SK-N-SH treated with all-trans-retinoic acid at 6 μM for 48 hours (cell line): ENCODE data around the gene B4GALNT4.
A peak's percentile ranks its signal among the peaks of the same experiment; 100 is the strongest.
"Not testable (repeated sequence)": the region's sequence is repeated elsewhere in the genome, so short reads cannot be mapped to it uniquely, and the experiment has no call there.

Source experiments
- ATAC-seq: fragments of 200-7000 bp; cut with Tn5 transposase; 3 replicates; pipeline ENCODE4 v1.9.1; 2020; ENCODE audit warnings: mild to moderate bottlenecking, moderate library complexity
- ARNTL ChIP-seq: fragments of 450-650 bp; formaldehyde crosslinking; IDR thresholded peaks from 2 replicates; pipeline ENCODE4 v1.5.0; 2020; ENCODE audit warnings: low read depth, mild to moderate bottlenecking, moderate library complexity, borderline replicate concordance
- BACH2 ChIP-seq: fragments of 250-450 bp; sonication (Bioruptor Pico); IDR thresholded peaks from 2 replicates; pipeline ENCODE4 v1.9.0; 2021; ENCODE audit warnings: mild to moderate bottlenecking, borderline replicate concordance
- CSDC2 ChIP-seq: fragments of 250-450 bp; sonication (Bioruptor Pico); IDR thresholded peaks from 2 replicates; pipeline ENCODE4 v1.5.0; 2020; ENCODE audit warnings: mild to moderate bottlenecking, moderate library complexity
- CSRNP3 ChIP-seq: fragments of 250-450 bp; sonication (Bioruptor Pico); IDR thresholded peaks from 2 replicates; pipeline ENCODE4 v1.5.1; 2021; ENCODE audit warnings: mild to moderate bottlenecking, moderate library complexity
- ESRRG ChIP-seq: fragments of 250-450 bp; sonication (Bioruptor Pico); IDR thresholded peaks from 2 replicates; pipeline ENCODE4 v1.6.1; 2021; ENCODE audit warnings: mild to moderate bottlenecking
- GLIS3 ChIP-seq: fragments of 250-450 bp; sonication (Bioruptor Pico); IDR thresholded peaks from 2 replicates; pipeline ENCODE4 v1.5.0; 2020; ENCODE audit warnings: mild to moderate bottlenecking, moderate library complexity
- ISL1 ChIP-seq: fragments of 250-450 bp; sonication (Bioruptor Pico); IDR thresholded peaks from 2 replicates; pipeline ENCODE4 v2.1.2; 2022; ENCODE audit warnings: mild to moderate bottlenecking, moderate library complexity
- OSR1 ChIP-seq: fragments of 250-450 bp; sonication (Bioruptor Pico); IDR thresholded peaks from 2 replicates; pipeline ENCODE4 v1.8.0; 2022; ENCODE audit warnings: moderate library complexity, mild to moderate bottlenecking, inconsistent platforms
- PPARA ChIP-seq: fragments of 250-450 bp; sonication (Bioruptor Pico); IDR thresholded peaks from 2 replicates; pipeline ENCODE4 v1.5.0; 2020; ENCODE audit warnings: mild to moderate bottlenecking, borderline replicate concordance
- RARB ChIP-seq: fragments of 250-450 bp; sonication (Bioruptor Pico); IDR thresholded peaks from 2 replicates; pipeline ENCODE4 v1.8.0; 2021; ENCODE audit warnings: mild to moderate bottlenecking, moderate library complexity
- SNAI2 ChIP-seq: fragments of 250-450 bp; sonication (Bioruptor Pico); IDR thresholded peaks from 2 replicates; pipeline ENCODE4 v1.5.0; 2020; ENCODE audit warnings: mild to moderate bottlenecking, moderate library complexity
- TOX ChIP-seq: fragments of 250-450 bp; sonication (Bioruptor Pico); IDR thresholded peaks from 2 replicates; pipeline ENCODE4 v1.8.0; 2021; ENCODE audit warnings: mild to moderate bottlenecking, moderate library complexity, borderline replicate concordance
- ZC3H10 ChIP-seq: fragments of 250-450 bp; sonication (Bioruptor Pico); IDR thresholded peaks from 2 replicates; pipeline ENCODE4 v1.5.1; 2021; ENCODE audit warnings: mild to moderate bottlenecking, moderate library complexity
- ZFP3 ChIP-seq: fragments of 250-450 bp; sonication (Bioruptor Pico); IDR thresholded peaks from 2 replicates; pipeline ENCODE4 v1.5.0; 2020; ENCODE audit warnings: mild to moderate bottlenecking, moderate library complexity
- ZFP30 ChIP-seq: fragments of 450-650 bp; formaldehyde crosslinking; IDR thresholded peaks from 2 replicates; pipeline ENCODE4 v1.5.0; 2022; ENCODE audit warnings: mild to moderate bottlenecking, moderate library complexity
- ZNF565 ChIP-seq: fragments of 450-650 bp; formaldehyde crosslinking; conservative IDR thresholded peaks from 2 replicates; pipeline ENCODE4 v1.5.0; 2020; ENCODE audit warnings: low read depth, mild to moderate bottlenecking, moderate library complexity
- ZNF70 ChIP-seq: fragments of 450-650 bp; formaldehyde crosslinking; IDR thresholded peaks from 2 replicates; pipeline ENCODE4 v1.5.0; 2020; ENCODE audit warnings: mild to moderate bottlenecking, moderate library complexity
- ZNF8 ChIP-seq: fragments of 450-650 bp; formaldehyde crosslinking; IDR thresholded peaks from 2 replicates; pipeline ENCODE4 v1.5.0; 2020; ENCODE audit warnings: mild to moderate bottlenecking, moderate library complexity
- TF ChIP-seq, protein P1 (sequence below): fragments of 250-450 bp; sonication (Bioruptor Pico); IDR thresholded peaks from 2 replicates; pipeline ENCODE4 v1.5.1; 2020; ENCODE audit warnings: low read depth, mild to moderate bottlenecking, moderate library complexity
- TF ChIP-seq, protein P2 (sequence below): fragments of 250-450 bp; sonication (Bioruptor Pico); IDR thresholded peaks from 2 replicates; pipeline ENCODE4 v1.5.0; 2020; ENCODE audit warnings: mild to moderate bottlenecking, moderate library complexity
- TF ChIP-seq, protein P3 (sequence below): fragments of 250-450 bp; sonication (Bioruptor Pico); IDR thresholded peaks from 2 replicates; pipeline ENCODE4 v1.8.0; 2020; ENCODE audit warnings: mild to moderate bottlenecking, moderate library complexity, borderline replicate concordance

The B4GALNT4 gene

DNA sequence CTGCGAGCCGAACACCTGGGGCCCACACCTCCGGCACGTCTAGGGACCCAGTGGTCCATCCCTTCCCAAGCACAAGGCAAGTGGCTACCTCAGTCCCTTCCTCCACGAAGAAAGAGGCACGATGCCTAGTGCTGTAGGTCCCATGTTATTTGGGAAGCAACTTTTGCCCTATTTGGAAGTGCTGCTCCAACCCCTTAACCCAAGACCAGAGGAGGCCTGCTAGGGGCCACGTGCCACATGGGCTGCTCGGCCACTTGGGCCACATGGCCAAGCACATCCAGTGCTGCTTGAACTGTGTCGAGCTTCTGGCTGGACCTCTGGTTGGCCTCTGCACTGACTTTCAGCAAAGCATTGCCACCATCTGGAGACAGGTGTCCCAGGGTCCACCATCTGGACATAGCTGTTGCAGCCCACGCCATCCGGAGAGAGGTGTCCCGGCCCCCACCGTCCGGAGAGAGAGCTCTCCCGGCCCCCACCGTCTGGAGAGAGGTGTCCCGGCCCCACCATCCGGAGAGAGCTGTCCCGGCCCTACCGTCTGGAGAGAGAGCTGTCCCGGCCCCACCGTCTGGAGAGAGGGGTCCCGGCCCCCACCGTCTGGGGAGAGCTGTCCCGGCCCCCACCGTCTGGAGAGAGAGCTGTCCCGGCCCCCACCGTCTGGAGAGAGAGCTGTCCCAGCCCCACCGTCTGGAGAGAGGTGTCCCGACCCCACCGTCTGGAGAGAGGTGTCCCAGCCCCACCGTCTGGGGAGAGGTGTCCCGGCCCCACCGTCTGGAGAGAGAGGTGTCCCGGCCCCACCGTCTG is 6.5 kb upstream of the B4GALNT4 start (continued):
- no peak for TF ChIP-seq CSRNP3
- TF ChIP-seq SNAI2 (CRISPR knock-in tag): no peak
- TF ChIP-seq ESRRG: no peak
- TF ChIP-seq TOX: no peak
- no peak for TF ChIP-seq ARNTL (CRISPR knock-in tag)
- TF ChIP-seq ZNF8 (CRISPR knock-in tag): no peak
- TF ChIP-seq PPARA (CRISPR knock-in tag): no peak
- no peak for TF ChIP-seq ZFP3 (CRISPR knock-in tag)
- no peak for TF ChIP-seq CSDC2 (CRISPR knock-in tag)
- no peak for TF ChIP-seq RARB (CRISPR knock-in tag)

DNA sequence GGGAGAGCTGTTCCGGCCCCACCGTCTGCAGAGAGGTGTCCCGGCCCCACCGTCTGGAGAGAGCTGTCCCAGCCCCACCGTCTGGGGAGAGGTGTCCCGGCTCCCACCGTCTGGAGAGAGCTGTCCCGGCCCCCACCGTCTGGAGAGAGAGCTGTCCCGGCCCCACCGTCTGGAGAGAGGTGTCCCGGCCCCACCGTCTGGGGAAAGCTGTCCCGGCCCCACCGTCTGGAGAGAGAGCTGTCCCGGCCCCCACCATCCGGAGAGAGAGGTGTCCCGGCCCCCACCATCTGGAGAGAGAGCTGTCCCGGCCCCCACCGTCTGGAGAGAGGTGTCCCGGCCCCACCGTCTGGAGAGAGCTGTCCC is 5.9 kb upstream of the B4GALNT4 start:
- ATAC-seq: not testable (repeated sequence)

DNA sequence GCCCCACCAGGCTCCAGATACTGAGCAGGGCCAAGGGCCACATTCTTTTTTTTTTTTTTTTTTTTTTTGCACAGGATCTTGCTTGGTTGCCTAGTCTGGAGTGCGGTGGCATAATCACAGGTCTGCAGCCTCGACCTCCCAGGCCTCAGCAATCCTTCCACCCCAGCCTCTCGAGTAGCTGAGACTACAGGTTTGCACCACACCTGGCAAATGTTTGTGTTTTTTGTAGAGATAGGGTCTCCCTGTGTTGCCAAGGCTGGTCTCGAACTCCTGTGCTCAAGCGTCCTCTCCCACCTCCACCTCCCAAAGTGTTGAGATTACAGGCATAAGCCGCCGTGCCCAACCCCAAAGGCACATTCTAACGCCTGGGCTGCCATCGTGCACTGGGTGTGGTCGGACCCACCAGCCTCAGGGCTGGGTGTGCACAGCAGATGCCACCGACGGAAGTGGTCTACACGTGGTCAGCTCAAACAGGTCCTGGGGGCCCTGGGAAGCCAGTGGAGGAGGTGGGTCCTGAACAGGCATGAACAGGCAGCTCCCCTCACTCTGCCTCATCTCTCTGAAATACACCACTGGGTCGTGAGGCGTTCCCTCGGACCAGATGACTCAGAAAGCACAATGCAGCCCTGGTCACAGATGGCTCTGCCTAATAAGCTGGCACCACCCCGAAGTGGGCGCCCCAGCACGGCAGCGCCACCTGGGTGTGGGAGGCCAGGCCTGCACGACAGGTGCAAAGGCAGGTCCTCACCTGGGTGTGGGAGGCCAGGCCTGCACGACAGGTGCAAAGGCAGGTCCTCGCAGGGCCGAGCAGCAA is 5.1 kb upstream of the B4GALNT4 start:
- peak; percentile 67 for ATAC-seq
- TF ChIP-seq SNAI2 (CRISPR knock-in tag): peak; percentile 61; the same call in 1 of the 2 replicates
- TF ChIP-seq OSR1 (CRISPR knock-in tag): no peak

GRCh38 chr11:364991-365725 is 4.1 kb upstream of the B4GALNT4 start:
- ATAC-seq: no peak

DNA sequence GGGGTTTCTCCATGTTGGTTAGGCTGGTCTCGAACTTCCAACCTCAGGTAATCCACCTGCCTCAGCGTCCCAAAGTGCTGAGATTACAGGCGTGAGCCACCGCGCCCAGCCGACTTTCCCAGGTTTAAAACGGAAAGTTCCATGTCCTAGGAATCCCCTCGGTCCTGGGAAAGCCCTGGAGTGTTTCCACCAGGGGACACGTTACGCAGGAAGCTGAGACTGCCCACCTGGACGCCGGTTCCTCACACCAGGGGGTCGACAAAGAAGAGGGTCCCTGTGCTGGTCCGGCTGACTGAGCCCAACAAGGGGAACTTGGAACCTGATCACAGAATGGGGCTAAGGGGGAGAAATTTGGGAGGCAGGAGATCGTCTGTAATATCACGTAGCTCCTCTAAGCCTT is 3.5 kb upstream of the B4GALNT4 start:
- TF ChIP-seq PPARA (CRISPR knock-in tag) (no peak), ZNF70 (CRISPR knock-in tag) (no peak), ZFP3 (CRISPR knock-in tag) (no peak), ZNF565 (CRISPR knock-in tag) (no peak), ESRRG (no peak), ZFP30 (CRISPR knock-in tag) (no peak), TOX (no peak)
- TF ChIP-seq, protein P1, sequence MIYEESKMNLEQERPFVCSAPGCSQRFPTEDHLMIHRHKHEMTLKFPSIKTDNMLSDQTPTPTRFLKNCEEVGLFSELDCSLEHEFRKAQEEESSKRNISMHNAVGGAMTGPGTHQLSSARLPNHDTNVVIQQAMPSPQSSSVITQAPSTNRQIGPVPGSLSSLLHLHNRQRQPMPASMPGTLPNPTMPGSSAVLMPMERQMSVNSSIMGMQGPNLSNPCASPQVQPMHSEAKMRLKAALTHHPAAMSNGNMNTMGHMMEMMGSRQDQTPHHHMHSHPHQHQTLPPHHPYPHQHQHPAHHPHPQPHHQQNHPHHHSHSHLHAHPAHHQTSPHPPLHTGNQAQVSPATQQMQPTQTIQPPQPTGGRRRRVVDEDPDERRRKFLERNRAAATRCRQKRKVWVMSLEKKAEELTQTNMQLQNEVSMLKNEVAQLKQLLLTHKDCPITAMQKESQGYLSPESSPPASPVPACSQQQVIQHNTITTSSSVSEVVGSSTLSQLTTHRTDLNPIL (CRISPR knock-in tag): no peak
- TF ChIP-seq, all 23 proteins: peak for 0
- no peak for ATAC-seq

More at GRCh38 chr11:364991-365725, 4.1 kb upstream of the B4GALNT4 start:
- TF ChIP-seq BACH2 (CRISPR knock-in tag): no peak
- TF ChIP-seq ISL1 (CRISPR knock-in tag): no peak
- TF ChIP-seq CSDC2 (CRISPR knock-in tag): no peak
- TF ChIP-seq ZNF70 (CRISPR knock-in tag): no peak
- TF ChIP-seq SNAI2 (CRISPR knock-in tag): no peak
- TF ChIP-seq ZFP30 (CRISPR knock-in tag): no peak
- TF ChIP-seq TOX: no peak

GRCh38 chr11:367956-368413 is 1.3 kb upstream of the B4GALNT4 start:
- no peak for ATAC-seq
- TF ChIP-seq BACH2 (CRISPR knock-in tag): no peak
- TF ChIP-seq GLIS3: no peak
- TF ChIP-seq, protein P2, sequence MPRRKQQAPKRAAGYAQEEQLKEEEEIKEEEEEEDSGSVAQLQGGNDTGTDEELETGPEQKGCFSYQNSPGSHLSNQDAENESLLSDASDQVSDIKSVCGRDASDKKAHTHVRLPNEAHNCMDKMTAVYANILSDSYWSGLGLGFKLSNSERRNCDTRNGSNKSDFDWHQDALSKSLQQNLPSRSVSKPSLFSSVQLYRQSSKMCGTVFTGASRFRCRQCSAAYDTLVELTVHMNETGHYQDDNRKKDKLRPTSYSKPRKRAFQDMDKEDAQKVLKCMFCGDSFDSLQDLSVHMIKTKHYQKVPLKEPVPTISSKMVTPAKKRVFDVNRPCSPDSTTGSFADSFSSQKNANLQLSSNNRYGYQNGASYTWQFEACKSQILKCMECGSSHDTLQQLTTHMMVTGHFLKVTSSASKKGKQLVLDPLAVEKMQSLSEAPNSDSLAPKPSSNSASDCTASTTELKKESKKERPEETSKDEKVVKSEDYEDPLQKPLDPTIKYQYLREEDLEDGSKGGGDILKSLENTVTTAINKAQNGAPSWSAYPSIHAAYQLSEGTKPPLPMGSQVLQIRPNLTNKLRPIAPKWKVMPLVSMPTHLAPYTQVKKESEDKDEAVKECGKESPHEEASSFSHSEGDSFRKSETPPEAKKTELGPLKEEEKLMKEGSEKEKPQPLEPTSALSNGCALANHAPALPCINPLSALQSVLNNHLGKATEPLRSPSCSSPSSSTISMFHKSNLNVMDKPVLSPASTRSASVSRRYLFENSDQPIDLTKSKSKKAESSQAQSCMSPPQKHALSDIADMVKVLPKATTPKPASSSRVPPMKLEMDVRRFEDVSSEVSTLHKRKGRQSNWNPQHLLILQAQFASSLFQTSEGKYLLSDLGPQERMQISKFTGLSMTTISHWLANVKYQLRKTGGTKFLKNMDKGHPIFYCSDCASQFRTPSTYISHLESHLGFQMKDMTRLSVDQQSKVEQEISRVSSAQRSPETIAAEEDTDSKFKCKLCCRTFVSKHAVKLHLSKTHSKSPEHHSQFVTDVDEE (CRISPR knock-in tag): no peak
- TF ChIP-seq ZNF70 (CRISPR knock-in tag): no peak
- no peak for TF ChIP-seq ESRRG
- TF ChIP-seq, protein P3, sequence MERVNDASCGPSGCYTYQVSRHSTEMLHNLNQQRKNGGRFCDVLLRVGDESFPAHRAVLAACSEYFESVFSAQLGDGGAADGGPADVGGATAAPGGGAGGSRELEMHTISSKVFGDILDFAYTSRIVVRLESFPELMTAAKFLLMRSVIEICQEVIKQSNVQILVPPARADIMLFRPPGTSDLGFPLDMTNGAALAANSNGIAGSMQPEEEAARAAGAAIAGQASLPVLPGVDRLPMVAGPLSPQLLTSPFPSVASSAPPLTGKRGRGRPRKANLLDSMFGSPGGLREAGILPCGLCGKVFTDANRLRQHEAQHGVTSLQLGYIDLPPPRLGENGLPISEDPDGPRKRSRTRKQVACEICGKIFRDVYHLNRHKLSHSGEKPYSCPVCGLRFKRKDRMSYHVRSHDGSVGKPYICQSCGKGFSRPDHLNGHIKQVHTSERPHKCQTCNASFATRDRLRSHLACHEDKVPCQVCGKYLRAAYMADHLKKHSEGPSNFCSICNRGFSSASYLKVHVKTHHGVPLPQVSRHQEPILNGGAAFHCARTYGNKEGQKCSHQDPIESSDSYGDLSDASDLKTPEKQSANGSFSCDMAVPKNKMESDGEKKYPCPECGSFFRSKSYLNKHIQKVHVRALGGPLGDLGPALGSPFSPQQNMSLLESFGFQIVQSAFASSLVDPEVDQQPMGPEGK (CRISPR knock-in tag): no peak
- no peak for TF ChIP-seq CSRNP3
- TF ChIP-seq RARB (CRISPR knock-in tag): no peak
- no peak for TF ChIP-seq ZC3H10 (CRISPR knock-in tag)
- no peak for TF ChIP-seq ZNF565 (CRISPR knock-in tag)
- TF ChIP-seq PPARA (CRISPR knock-in tag): no peak
- no peak for TF ChIP-seq ZFP3 (CRISPR knock-in tag)
